Subcutaneous adipose tissue (tissue), 4 donors: ENCODE measurements around the gene PCK1. TPM values are rescaled to one million over a fixed set of nuclear protein-coding genes. Genes with fewer than 3 reads are reported as not detected.

Experiments used
- CTCF ChIP-seq: fragments of 450-650 bp; IDR thresholded peaks from one replicate; pipeline ENCODE4 v1.5.1; 2016; ENCODE audit warnings: low read depth, mild to moderate bottlenecking, control low read depth, antibody characterized with exemption, moderate library complexity
- total RNA-seq, 4 donors: library from RNA; depleted of rRNA; stranded (reverse); fragments of >200 nt; gene quantifications; one replicate each; pipeline ENCODE4 v1.1.0, GENCODE V29; 2016

The PCK1 gene
- total RNA-seq, 4 donors from 2014 or later = 152 to 643 (median 237) TPM

- no peak for TF ChIP-seq CTCF
Measured at GRCh38 chr20:57546956-57547649, 13.8 kb upstream of the PCK1 start.

- no peak for TF ChIP-seq CTCF
Measured at GRCh38 chr20:57548177-57549058, 12.5 kb upstream of the PCK1 start.

GRCh38 chr20:57552471-57552870 is 8.4 kb upstream of the PCK1 start:
- TF ChIP-seq CTCF = no peak

GRCh38 chr20:57553376-57554018 is 7.4 kb upstream of the PCK1 start:
- no peak for TF ChIP-seq CTCF

- no peak for TF ChIP-seq CTCF
Measured at GRCh38 chr20:57555457-57556184, 5.3 kb upstream of the PCK1 start.

- TF ChIP-seq CTCF = no peak
Measured at GRCh38 chr20:57556980-57557274, 4.0 kb upstream of the PCK1 start.
